Muscle of back (tissue), 13 donors: ENCODE results near the gene SLC2A13. TPM values are rescaled to one million over a fixed set of nuclear protein-coding genes. Genes with fewer than 3 reads are reported as not detected.

ENCODE experiments used
- DNase-seq, 3 donors: peaks; one replicate each; pipeline versions ENCODE4 v3.0.0 to v3.0.0-alpha.2; 2013
- long read RNA-seq, 9 donors: transcript quantifications; one replicate each; lab custom pipeline, GENCODE V29; 2026
- polyA plus RNA-seq, 10 donors: library from polyadenylated mRNA; unstranded; fragments of 120-200 nt; gene quantifications; one replicate each; pipeline ENCODE4 v1.2.1, GENCODE V29; 2013; ENCODE audit not compliant: insufficient read length in 10 of 10

SLC2A13 gene
- 1 to 10 TPM; 3.8 to 7.0 (median 4.4) TPM for polyA plus RNA-seq
- long read RNA-seq, donor 1 = 0 reads
- long read RNA-seq, donor 2, full-length matches to known transcripts = 1 of 1 reads
- long read RNA-seq, donor 2, partial matches to known transcripts = 0 of 1 reads
- long read RNA-seq, donor 2, other reads (novel, unspliced or antisense) = 0 of 1 reads
- long read RNA-seq, donor 3 = 0 reads
- long read RNA-seq, donor 4 = 0 reads
- long read RNA-seq, donor 5, partial matches to known transcripts = 0 of 1 reads
- long read RNA-seq, donor 5, other reads (novel, unspliced or antisense) = 0 of 1 reads
- long read RNA-seq, donor 6 = 0 reads
- long read RNA-seq, donor 7 = 0 reads
- long read RNA-seq, donor 8, full-length matches to known transcripts = 1 of 1 reads
- long read RNA-seq, donor 8, partial matches to known transcripts = 0 of 1 reads
- long read RNA-seq, donor 8, other reads (novel, unspliced or antisense) = 0 of 1 reads
- long read RNA-seq, donor 9 = 0 reads

- peak; percentile 65 to 90 (median 85) for DNase-seq
Measured at GRCh38 chr12:40105515-40106201, at the start of gene SLC2A13. TSS of gene SLC2A13 (minus strand) at chr12:40106081. CDS start at chr12:40105808, 273 bp downstream.

DNA sequence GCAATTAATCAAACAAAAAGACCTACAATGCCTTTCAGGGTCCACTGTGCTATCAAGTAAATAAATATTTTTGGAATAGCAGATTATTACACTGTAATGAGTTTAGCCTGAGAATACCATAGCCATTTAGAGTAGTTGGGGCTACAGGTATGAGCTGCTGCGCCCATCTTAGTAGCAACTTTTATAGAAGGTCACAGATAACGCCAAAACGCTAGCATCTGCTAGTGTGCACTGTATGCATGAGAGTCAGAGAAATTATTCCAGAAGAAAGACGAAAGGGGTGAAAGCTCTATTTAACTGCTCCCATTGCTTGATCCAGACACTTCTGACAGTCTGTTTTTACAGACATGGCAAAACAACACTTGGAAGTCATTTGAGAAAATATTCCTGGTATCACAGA is 48.5 kb upstream of the SLC2A13 start:
- DNase-seq = no peak

DNA sequence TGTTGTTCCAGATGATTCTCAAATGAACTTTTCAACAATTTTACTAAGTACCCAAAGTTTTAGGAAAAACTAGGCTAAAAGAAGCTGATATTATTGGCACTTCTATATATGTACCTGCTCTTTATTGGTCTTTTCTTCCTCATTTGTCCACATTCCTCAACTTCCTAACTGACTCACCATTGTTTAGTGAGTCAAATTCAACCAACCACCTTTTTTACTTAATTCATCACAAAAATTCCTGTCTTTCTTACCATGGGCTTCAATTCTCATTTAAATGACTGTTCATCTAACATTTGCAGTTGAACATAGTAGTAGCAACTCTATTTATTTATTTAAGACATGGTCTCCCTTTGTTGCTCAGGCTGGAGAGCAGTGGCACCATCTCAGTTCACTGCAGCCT is 47.6 kb upstream of the SLC2A13 start:
- DNase-seq = no peak

GRCh38 chr12:40152783-40153383 is 47.0 kb upstream of the SLC2A13 start:
- peak; percentile 41 to 63 (median 48) for DNase-seq

DNA sequence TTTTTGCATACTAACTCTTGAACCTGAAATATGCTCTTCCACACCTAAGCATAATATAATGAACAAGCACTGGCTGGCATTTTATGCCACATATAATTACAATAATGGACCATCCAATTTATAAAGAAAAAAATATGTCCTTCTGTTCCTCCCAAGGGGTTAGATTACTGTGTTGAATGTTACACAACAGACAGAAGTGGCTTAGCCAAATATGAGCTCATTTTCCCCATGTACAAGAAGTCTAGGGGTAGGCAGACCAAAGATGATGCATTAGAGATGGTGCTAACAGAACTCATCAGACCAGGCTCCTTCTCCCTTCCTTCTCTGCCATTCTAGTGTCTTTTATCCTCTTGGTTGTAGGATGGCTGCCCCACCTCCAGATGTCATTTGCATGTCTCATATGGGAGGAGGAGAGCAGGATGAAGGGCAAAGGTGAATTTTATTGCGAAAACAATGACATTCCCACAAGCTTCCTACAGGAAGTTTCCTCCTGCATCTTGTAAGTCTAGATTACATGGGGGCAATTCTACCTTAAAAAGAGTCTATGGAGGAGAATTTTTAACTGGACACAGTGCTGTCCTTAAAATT is 43.9 kb upstream of the SLC2A13 start:
- DNase-seq = no peak

DNA sequence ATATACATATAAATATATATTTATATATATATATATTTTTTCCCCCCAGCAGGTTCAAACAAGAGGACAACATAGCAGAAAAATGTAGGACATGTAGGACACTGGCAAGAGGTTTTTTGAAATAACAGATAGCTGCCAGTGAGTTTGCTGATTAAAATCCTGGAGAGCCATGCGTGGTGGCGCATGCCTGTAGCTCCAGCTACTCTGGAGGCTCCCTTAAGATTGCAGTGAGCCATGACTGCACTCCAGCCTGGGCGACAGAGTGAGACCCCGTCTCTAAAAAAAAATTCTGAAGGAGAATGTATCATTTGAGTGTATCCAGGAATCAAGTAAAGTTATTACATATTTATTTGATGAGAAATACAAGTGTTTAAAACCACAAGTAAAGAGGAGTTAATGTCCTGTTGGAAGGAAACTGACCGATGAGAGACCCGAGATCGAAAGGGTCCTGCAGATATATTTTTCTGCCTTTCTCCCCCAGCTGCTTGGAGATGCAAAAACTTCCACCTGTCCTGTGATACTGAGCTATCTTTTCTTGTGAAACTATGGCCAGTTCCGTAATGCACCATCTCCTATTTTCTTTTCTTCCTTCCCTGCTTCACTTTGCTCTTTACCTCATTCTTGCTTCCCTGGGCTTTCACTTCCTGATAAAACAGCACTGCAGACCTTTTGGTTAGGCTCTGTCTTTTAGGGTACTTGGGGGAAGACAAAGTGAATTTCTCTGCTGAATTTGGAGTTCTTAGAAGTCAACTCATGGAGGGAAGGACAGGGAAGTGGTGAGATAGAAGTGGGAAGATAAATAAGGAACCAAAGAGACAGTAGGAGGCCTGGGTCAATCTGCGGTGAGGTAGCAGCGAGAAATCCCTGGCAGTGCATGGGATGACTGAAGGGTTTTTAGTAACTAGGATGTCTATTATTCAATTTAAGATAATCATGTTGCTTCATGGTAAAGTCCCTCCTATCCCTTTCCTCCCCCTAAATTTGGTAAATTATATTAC is 41.2 kb upstream of the SLC2A13 start:
- peak in 1 of 3 donors; percentile 21 for DNase-seq

DNA sequence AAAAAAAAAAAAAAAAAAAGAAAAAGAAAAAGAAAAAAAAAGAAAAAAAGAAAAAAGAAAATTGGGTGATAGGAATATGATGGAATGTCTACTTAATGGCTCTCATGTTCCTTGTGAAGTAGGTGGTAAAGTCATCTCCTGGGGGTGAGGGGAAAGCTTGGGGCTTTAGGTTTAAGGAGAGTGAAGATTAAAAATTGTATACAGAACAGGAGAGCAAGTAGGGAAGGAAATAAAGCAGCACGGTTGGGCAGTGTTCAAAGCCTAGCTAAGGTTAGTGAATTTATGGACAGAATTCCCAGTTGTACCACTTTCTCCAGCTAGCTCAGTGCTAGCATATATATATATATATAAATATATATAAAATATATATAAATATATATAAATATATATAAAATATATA is 40.0 kb upstream of the SLC2A13 start:
- no peak for DNase-seq

GRCh38 chr12:40144023-40144422 is 38.1 kb upstream of the SLC2A13 start:
- no peak for DNase-seq

DNA sequence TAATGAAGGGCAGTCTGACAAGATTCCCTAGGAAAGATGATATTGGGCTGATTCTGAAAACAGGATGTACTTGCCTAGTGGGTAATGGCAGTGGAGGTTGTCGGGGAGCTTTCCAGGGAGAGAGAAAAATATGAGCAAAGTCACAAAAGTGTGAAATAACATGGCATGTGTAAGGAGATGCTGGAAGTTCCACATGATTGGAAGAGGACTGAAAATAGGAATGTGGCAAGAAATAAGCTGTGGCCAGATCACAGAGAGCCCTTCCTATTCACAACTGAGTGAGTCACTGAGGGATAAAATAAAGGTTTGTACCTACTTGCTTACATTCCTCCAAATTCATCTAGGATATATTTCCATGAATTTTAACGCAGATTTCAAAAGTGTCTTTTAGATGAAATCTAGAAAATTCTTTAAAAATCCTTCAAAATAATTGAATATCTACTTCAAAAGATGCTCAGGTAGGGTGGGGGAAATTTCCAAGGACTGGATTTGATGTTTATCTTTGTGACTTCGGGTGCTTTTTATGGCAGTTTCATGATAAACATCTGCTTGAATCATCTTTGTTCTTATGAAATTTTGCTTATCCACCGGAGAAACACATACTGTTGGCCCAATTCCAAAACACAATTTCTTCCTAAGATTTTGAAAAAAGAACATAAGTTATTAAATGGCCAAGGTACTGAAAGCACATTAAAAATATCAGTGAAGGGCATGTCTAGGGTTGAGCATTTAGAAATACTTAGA is 36.3 kb upstream of the SLC2A13 start:
- DNase-seq = no peak

DNA sequence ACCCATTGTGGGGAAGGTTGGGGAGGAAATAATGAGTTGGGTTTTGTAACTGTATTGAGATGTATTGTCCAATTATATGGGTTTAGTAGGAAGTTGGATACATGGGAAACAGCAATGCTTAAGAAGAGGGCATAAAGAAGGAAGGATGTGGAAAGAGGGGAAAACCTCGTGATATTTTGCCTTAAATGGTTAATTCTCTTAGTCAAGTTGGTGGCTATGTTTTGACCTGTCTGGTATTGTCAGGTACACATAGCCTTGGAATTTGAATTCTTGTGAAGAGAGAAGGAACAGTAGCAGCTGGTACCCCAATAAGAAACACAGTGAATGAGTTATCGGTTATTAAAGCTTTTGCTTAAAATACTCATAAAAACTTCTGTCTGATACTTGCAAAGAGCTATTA is 32.6 kb upstream of the SLC2A13 start:
- DNase-seq = no peak

DNA sequence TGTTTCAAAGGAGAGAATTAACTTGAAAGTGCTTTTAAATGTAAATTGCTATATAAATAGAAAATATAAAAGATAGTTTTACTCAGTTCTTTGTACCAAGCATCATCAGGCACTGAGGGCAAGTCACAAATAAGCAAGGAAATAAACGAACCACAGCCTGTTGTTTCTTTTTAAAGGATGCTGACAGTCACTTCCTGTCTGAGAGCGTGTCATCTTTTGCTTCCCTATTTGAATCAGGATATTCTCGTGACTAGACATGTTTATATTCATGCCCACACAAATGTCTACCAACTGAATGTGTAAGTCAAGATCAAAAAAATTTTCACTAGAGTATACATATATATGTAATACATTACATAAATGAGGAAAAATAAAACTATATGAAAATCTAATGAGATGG is 31.4 kb upstream of the SLC2A13 start:
- peak in 1 of 3 donors; percentile 14 for DNase-seq

GRCh38 chr12:40127408-40127807 is 21.5 kb upstream of the SLC2A13 start:
- DNase-seq = no peak

DNA sequence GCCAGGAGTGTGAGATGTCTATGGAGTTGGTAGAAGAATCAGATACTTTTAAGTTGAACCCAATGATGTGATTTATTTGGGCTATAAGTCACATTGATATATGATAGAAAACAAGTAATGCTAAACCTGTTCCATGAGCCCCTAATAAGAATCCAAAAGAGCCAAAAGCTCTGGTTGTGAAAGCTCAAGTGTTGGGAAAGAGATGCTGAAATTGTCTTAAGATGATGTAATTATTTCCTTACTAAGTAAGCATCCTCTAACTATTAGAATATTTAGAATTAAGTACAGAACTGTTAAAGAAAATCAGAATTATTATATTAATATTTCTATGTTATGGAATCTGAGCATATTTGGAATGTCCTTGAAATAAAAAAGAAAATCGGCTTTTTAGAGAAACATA is 17.6 kb upstream of the SLC2A13 start:
- no peak for DNase-seq

- DNase-seq = no peak
Measured at GRCh38 chr12:40122842-40123241, 17.0 kb upstream of the SLC2A13 start.

DNA sequence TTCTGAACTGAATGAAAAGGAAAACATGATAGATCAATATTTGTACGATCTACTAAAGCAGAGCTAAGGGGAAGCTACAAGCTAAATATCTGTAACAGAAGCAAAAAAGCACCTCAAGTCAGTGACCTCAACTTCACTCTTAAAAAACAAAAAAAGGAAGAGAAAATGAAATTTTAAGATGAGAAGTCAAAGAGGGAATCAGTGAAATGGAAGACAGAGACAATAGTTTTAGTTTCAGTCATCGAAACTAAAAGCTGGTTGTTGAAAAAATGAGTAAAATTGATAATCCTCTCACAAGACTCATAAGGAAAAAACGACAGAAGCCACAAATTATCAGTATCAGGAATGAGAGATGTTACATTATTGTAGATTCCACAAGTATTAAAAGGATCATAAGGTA is 11.9 kb upstream of the SLC2A13 start:
- DNase-seq = no peak

DNA sequence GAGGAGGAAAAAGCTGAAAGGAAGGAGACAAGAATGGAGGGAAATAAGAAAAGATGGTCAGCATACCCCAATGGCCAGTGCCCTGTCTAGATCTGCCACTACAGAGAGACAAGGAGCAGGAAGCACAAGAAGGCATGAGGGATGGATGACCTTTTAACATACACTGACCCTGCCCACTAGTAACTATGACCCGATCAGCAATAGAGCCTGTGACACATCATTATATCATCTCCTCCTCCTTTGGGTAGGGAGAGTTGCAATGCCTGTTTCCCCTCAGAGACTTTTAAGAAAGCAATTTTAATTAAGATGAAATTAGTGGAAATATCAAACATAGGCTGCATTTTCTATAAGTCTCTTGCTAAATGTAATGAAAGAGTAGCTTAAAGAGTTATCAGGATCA is 4.7 kb upstream of the SLC2A13 start:
- DNase-seq = no peak

DNA sequence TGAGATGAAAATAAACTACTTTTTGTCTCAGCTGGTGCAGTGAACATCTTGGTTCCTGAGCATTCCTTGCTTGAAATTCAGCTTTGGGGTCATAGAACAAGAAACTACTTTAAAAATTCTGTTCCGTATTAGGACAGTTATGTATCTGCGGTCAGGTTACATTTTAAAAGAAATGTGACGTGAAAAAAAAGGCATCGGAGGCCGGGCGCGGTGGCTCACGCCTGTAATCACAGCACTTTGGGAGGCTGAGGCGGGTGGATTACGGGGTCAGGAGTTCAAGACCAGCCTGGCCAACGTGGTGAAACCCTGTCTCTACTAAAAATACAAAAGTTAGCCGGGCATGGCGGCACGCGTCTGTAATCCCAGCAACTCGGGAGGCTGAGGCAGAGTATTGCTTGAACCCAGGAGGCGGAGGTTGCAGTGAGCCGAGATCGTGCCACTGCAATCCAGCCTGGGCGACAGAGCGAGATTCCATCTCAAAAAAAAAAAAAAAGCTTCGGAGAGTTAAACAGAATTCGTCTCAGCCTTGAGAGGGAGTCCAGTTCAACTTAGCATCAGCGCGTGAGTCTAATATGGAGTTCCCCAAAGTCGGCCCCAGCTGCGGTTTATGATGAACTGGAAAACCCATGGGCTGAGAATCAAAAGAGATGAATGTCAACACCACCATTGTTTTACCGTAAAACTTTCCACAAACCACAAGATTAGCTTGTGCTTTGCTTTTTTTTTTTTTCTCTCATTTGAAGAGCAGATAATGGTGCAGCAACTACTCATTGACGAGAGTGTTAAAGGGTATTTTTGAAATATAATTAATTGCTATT is 2.1 kb upstream of the SLC2A13 start:
- no peak for DNase-seq

DNA sequence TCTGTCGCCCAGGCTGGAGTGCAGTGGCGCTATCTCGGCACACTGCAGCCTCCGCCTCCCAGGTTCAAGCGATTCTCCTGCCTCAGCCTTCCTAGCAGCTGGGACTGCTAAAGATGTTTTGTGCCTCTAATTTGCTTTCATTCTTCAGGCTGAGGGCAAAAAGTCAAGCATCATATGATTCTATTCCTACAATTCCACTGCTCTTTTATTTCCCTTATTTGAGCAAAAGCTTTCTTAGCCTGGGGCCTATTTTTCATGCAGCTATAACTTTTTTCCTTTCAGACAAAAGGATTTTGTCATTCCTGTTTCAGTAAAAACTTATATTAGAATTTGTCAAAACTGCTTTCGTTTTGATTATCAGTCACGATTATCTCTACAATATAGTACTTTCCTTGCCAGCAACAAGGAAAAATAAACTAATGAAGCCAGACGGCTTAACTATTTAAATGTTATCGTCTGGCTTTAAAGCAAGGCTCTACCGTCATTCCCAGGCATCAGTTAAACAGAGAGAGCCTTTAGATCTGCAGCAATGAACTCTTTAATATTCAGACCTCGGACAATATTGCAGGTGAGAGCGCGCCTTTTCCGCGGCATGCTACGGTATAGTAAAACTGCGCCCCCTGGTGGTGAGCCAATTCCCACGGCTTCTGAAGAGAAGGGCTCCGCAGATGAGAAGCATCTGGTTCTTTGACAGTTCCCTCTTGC is 1.4 kb upstream of the SLC2A13 start:
- DNase-seq = peak; percentile 76 to 89 (median 89)

GRCh38 chr12:40106655-40107054 is 774 bp upstream of the SLC2A13 start:
- no peak for DNase-seq
